Measurements from ENCODE around the gene TIRAP. TPM values are rescaled to one million over a fixed set of nuclear protein-coding genes. Genes with fewer than 3 reads are reported as not detected.

TIRAP gene
- total RNA-seq, 1 donor from 2014 or later: 10.4 TPM

DNA sequence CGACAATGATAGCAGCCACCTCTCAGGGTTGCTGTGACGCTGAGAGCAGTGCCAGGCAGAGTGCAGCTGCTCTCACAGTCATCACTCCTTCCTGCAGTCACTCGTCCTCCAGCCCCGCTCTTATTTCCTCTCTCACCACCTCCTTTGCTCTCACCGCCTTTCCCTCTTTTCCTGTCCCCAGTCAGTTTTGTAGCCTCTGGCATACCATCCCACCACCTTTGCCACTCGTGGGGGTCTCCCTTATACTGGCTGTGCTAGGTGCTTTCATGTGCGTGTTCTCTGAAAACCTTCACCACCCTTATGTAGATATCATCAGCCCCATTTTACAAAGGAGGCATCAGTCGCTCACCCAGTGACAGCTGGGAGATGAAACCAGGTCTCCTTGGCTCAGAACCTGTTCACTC is 53.2 kb downstream of the TIRAP start:
- TF ChIP-seq, protein P1, sequence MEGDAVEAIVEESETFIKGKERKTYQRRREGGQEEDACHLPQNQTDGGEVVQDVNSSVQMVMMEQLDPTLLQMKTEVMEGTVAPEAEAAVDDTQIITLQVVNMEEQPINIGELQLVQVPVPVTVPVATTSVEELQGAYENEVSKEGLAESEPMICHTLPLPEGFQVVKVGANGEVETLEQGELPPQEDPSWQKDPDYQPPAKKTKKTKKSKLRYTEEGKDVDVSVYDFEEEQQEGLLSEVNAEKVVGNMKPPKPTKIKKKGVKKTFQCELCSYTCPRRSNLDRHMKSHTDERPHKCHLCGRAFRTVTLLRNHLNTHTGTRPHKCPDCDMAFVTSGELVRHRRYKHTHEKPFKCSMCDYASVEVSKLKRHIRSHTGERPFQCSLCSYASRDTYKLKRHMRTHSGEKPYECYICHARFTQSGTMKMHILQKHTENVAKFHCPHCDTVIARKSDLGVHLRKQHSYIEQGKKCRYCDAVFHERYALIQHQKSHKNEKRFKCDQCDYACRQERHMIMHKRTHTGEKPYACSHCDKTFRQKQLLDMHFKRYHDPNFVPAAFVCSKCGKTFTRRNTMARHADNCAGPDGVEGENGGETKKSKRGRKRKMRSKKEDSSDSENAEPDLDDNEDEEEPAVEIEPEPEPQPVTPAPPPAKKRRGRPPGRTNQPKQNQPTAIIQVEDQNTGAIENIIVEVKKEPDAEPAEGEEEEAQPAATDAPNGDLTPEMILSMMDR (conservative IDR thresholded peaks at IDR 0.05): no peak
- Mint-ChIP-seq H3K9me3 (no peaks in the 10 kb centered on the region), H3K27ac (peak overlapping the region; percentile 26), H3K27me3 (no peaks in the 10 kb centered on the region), H3K4me3 (no peak overlapping the region), H3K36me3 (peaks cover 9% of the 10 kb centered on the region), H3K4me1 (ENCODE audit: unreplicated experiment) (peaks cover 42% of the 10 kb centered on the region)
- DNase-seq (ENCODE audit: extremely low spot score, unreplicated experiment): no peak

- Mint-ChIP-seq H3K4me1 (ENCODE audit: unreplicated experiment) (peaks cover 48% of the 10 kb centered on the region), H3K4me3 (no peak overlapping the region), H3K27me3 (no peaks in the 10 kb centered on the region), H3K27ac (peak overlapping the region; percentile 26), H3K36me3 (peaks cover 14% of the 10 kb centered on the region), H3K9me3 (no peaks in the 10 kb centered on the region)
- TF ChIP-seq, protein P1 (conservative IDR thresholded peaks at IDR 0.05): no peak
- DNase-seq (ENCODE audit: extremely low spot score, unreplicated experiment): no peak
Measured at GRCh38 chr11:126336671-126337101, 53.8 kb downstream of the TIRAP start.

DNA sequence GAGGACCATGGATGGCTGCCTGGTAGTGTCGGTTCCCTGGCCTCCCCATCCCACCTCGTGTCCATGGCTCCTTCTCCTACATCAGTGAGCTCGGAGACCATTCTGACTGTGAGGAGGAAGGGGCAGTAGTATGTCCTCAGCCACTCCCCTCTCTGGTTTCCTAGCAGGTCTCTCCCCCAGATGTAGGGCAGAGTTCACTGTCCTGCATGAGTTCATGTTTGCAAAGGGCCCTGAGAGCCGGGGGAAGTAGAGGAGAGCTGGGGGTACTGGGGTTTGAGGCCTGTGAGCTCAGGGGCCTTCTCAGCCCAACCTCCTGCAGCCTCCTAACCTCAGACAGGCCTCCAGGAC is 54.2 kb downstream of the TIRAP start:
- Mint-ChIP-seq H3K27me3 (no peaks in the 10 kb centered on the region), H3K4me3 (no peak overlapping the region), H3K27ac (no peak overlapping the region), H3K9me3 (no peaks in the 10 kb centered on the region), H3K36me3 (peaks cover 18% of the 10 kb centered on the region), H3K4me1 (ENCODE audit: unreplicated experiment) (peaks cover 52% of the 10 kb centered on the region)
- DNase-seq (ENCODE audit: extremely low spot score, unreplicated experiment): no peak
- TF ChIP-seq, protein P1 (conservative IDR thresholded peaks at IDR 0.05): no peak

DNA sequence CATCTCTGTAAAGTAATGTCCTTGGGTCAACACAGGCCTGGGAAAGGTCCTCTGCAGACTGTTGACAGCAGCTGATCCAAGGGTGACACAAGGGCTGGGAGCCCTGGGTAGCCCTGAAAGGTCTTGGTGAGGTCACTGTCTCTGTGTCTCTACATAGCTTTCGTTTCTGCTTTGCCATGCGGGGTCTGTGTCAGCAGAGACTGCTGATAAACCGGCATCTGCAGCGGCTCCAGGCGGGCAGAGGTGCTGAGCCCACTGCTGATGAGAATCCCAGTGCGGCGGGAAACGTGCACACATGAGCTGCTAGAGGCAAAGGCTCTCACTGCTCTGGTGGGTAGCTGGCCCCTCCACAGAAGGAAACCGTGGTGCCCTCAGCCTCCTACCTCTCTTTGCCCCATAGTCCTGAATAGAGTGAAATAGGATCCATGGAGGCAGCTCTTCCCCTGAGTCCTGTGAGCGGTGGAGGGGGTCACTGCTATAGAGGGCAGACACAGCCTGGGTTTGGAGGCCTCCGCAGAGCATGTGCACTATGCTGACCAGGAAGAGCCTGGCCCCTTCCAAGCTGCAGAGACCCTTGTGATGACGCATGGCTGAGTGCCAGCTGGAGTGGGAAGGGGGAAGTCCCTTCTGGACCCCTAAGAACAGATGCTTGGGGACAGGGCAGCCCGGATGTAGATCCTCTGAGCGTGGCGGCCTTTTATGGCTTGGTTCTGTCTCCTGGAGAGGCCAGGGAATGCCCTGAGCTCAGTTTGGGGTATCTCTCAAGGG is 54.8 kb downstream of the TIRAP start:
- no peak overlapping the region for H3K27ac Mint-ChIP-seq
- DNase-seq (ENCODE audit: extremely low spot score, unreplicated experiment): no peak
- H3K4me1 Mint-ChIP-seq (ENCODE audit: unreplicated experiment): peaks cover 57% of the 10 kb centered on the region
- H3K4me3 Mint-ChIP-seq: no peak overlapping the region
- no peaks in the 10 kb centered on the region for H3K9me3 Mint-ChIP-seq
- TF ChIP-seq, protein P1 (conservative IDR thresholded peaks at IDR 0.05): no peak
- no peaks in the 10 kb centered on the region for H3K27me3 Mint-ChIP-seq
- peaks cover 24% of the 10 kb centered on the region for H3K36me3 Mint-ChIP-seq

GRCh38 chr11:126338346-126339055 is 55.6 kb downstream of the TIRAP start:
- Mint-ChIP-seq H3K27me3 (no peaks in the 10 kb centered on the region), H3K4me3 (no peak overlapping the region), H3K9me3 (no peaks in the 10 kb centered on the region), H3K27ac (peak overlapping the region; percentile 82), H3K4me1 (ENCODE audit: unreplicated experiment) (peaks cover 52% of the 10 kb centered on the region), H3K36me3 (peaks cover 20% of the 10 kb centered on the region)
- no peak for DNase-seq (ENCODE audit: extremely low spot score, unreplicated experiment)
- TF ChIP-seq, protein P1 (conservative IDR thresholded peaks at IDR 0.05): no peak
